IMR-90 (cell line): ENCODE data around the gene ACTMAP. TPM values are rescaled to one million over a fixed set of nuclear protein-coding genes. Genes with fewer than 3 reads are reported as not detected.

ENCODE experiments used
- ATAC-seq: fragments of 200-7000 bp; cut with Tn5 transposase; 2 replicates; pipeline ENCODE4 v1.9.1; 2020; ENCODE audit warnings: low read depth, mild to moderate bottlenecking, moderate library complexity
- BruUV-seq: library from RNA; stranded (reverse); fragments of 400-500 nt; replicated peaks from 2 replicates; lab custom pipeline; 2021; lab: Mats Ljungman, UMichigan
- CTCF ChIA-PET: fragments of 300-600 bp; formaldehyde crosslinking; extraction: SDS; loops from one replicate; lab custom pipeline; 2021; ENCODE audit warnings: antibody characterized with exemption; lab: Yijun Ruan, JAX
- POLR2A ChIA-PET: fragments of 300-600 bp; sonication (Branson Sonifier 250); formaldehyde crosslinking; loops from one replicate; lab custom pipeline; 2022; ENCODE audit warnings: antibody characterized with exemption; ENCODE audit not compliant: unreplicated experiment; lab: Charles Lee
- DNase-seq: peaks from one replicate; pipeline ENCODE4 v3.0.0; 2013
- H2AFZ ChIP-seq: replicated peaks from 2 replicates; pipeline ENCODE3; 2013; ENCODE audit warnings: low read length, mild to moderate bottlenecking; ENCODE audit not compliant: poor library complexity
- H2AK5ac ChIP-seq: 2 replicates; pipeline ENCODE4 v1.6.1; 2013; ENCODE audit warnings: low read depth, low read length, inconsistent platforms
- H2AK9ac ChIP-seq: replicated peaks from 2 replicates; pipeline ENCODE3; 2013; ENCODE audit warnings: mild to moderate bottlenecking, low read depth, low read length, moderate library complexity; ENCODE audit not compliant: poor library complexity
- H2BK120ac ChIP-seq: 2 replicates; pipeline ENCODE4 v1.6.1; 2013; ENCODE audit warnings: low read depth, low read length, inconsistent platforms
- H2BK15ac ChIP-seq: 3 replicates; pipeline ENCODE4 v1.6.1; 2013; ENCODE audit warnings: low read depth, low read length, inconsistent platforms
- H2BK20ac ChIP-seq: 2 replicates; pipeline ENCODE4 v1.6.1; 2013; ENCODE audit warnings: low read depth, mild to moderate bottlenecking, inconsistent platforms, low read length, moderate library complexity
- H2BK5ac ChIP-seq: 2 replicates; pipeline ENCODE4 v1.6.1; 2013; ENCODE audit warnings: mild to moderate bottlenecking, low read depth, low read length, inconsistent platforms; ENCODE audit not compliant: poor library complexity, severe bottlenecking
- H3K14ac ChIP-seq: replicated peaks from 2 replicates; pipeline ENCODE4 v1.6.1; 2013; ENCODE audit warnings: low read depth, low read length, inconsistent platforms
- H3K18ac ChIP-seq: 2 replicates; pipeline ENCODE4 v1.6.1; 2013; ENCODE audit warnings: low read depth, low read length, control low read depth
- H3K23ac ChIP-seq: 2 replicates; pipeline ENCODE4 v1.6.1; 2013; ENCODE audit warnings: low read depth, low read length, inconsistent platforms
- H3K27ac ChIP-seq: 2 replicates; pipeline ENCODE4 v1.5.1; 2013; ENCODE audit warnings: mild to moderate bottlenecking, control low read depth, low read length; ENCODE audit not compliant: insufficient read depth
- H3K27me3 ChIP-seq: 2 replicates; pipeline ENCODE4 v1.6.1; 2013; ENCODE audit warnings: low read length; ENCODE audit not compliant: control insufficient read depth, insufficient read depth
- H3K36me3 ChIP-seq: 2 replicates; pipeline ENCODE4 v1.6.1; 2013; ENCODE audit warnings: low read length, mixed read lengths; ENCODE audit not compliant: control insufficient read depth, insufficient read depth
- H3K4ac ChIP-seq: 2 replicates; pipeline ENCODE4 v1.6.1; 2013; ENCODE audit warnings: low read depth, low read length, inconsistent platforms
- H3K4me1 ChIP-seq: 2 replicates; pipeline ENCODE4 v1.6.1; 2013; ENCODE audit warnings: low read length, mixed read lengths; ENCODE audit not compliant: control insufficient read depth, insufficient read depth
- H3K4me2 ChIP-seq: 2 replicates; pipeline ENCODE4 v1.6.1; 2013; ENCODE audit warnings: low read depth, mild to moderate bottlenecking, control low read depth, low read length, moderate library complexity
- H3K4me3 ChIP-seq: 2 replicates; pipeline ENCODE4 v1.5.1; 2013; ENCODE audit warnings: low read depth, mild to moderate bottlenecking, control low read depth, low read length, moderate library complexity; ENCODE audit not compliant: insufficient read depth
- H3K56ac ChIP-seq: 2 replicates; pipeline ENCODE4 v1.6.1; 2013; ENCODE audit warnings: low read length, inconsistent platforms; ENCODE audit not compliant: insufficient read depth; ENCODE audit errors: extremely low read depth
- H3K79me1 ChIP-seq, 2 experiments: 2 replicates each; pipeline ENCODE4 v1.6.1; 2013; ENCODE audit warnings: low read length in 2 of 2, inconsistent platforms in 1 of 2, low read depth in 1 of 2
- H3K9ac ChIP-seq: 2 replicates; pipeline ENCODE4 v1.6.1; 2013; ENCODE audit warnings: low read depth, low read length, control low read depth
- H3K9me1 ChIP-seq: 2 replicates; pipeline ENCODE4 v1.6.1; 2013; ENCODE audit warnings: low read length, inconsistent platforms; ENCODE audit not compliant: insufficient read depth
- H3K9me3 ChIP-seq: 2 replicates; pipeline ENCODE4 v1.6.1; 2013; ENCODE audit warnings: low read length; ENCODE audit not compliant: control insufficient read depth, insufficient read depth
- H4K20me1 ChIP-seq: 2 replicates; pipeline ENCODE4 v1.6.1; 2013; ENCODE audit warnings: low read length, inconsistent platforms; ENCODE audit not compliant: insufficient read depth
- H4K5ac ChIP-seq: 2 replicates; pipeline ENCODE4 v1.6.1; 2013; ENCODE audit warnings: mild to moderate bottlenecking, low read depth, low read length, control low read depth
- H4K8ac ChIP-seq, 2 experiments: 2 replicates each; pipeline ENCODE4 v1.6.1; 2013; ENCODE audit warnings: low read depth in 2 of 2, low read length in 2 of 2, control low read depth in 1 of 2, inconsistent platforms in 1 of 2
- H4K91ac ChIP-seq: 2 replicates; pipeline ENCODE4 v1.6.1; 2013; ENCODE audit warnings: low read depth, low read length, inconsistent platforms; ENCODE audit not compliant: insufficient read depth
- BHLHE40 ChIP-seq: fragments of 150-350 bp; IDR thresholded peaks from 2 replicates; pipeline ENCODE4 v1.6.1; 2016; ENCODE audit warnings: mild to moderate bottlenecking, low read depth, low read length
- CEBPB ChIP-seq: IDR thresholded peaks from 2 replicates; pipeline ENCODE4 v1.6.1; 2012; ENCODE audit warnings: low read depth, low read length, improper control_type of control experiment
- CHD1 ChIP-seq: IDR thresholded peaks from 2 replicates; pipeline ENCODE4 v1.6.1; 2012; ENCODE audit warnings: low read depth, low read length, improper control_type of control experiment
- ELK1 ChIP-seq: fragments of 150-350 bp; IDR thresholded peaks from 2 replicates; pipeline ENCODE4 v1.6.1; 2016; ENCODE audit warnings: low read depth, mild to moderate bottlenecking, low read length, moderate library complexity, borderline replicate concordance
- FOS ChIP-seq: fragments of 150-350 bp; IDR thresholded peaks from 2 replicates; pipeline ENCODE4 v1.6.1; 2016; ENCODE audit warnings: low read depth, low read length
- MAFK ChIP-seq: IDR thresholded peaks from 2 replicates; pipeline ENCODE4 v1.6.1; 2012; ENCODE audit warnings: low read depth, low read length, improper control_type of control experiment
- MAZ ChIP-seq: IDR thresholded peaks from 2 replicates; pipeline ENCODE4 v1.6.1; 2012; ENCODE audit warnings: low read depth, mild to moderate bottlenecking, low read length, improper control_type of control experiment, moderate library complexity, borderline replicate concordance
- MXI1 ChIP-seq: IDR thresholded peaks from 2 replicates; pipeline ENCODE4 v1.6.1; 2012; ENCODE audit warnings: low read depth, mild to moderate bottlenecking, low read length, moderate library complexity, borderline replicate concordance
- NFE2L2 ChIP-seq: fragments of 150-350 bp; IDR thresholded peaks from 2 replicates; pipeline ENCODE4 v1.6.1; 2016; ENCODE audit warnings: low read depth, mild to moderate bottlenecking, low read length
- RAD21 ChIP-seq: IDR thresholded peaks from 2 replicates; pipeline ENCODE4 v1.6.1; 2012; ENCODE audit warnings: low read length, improper control_type of control experiment
- RFX5 ChIP-seq: IDR thresholded peaks from 2 replicates; pipeline ENCODE4 v1.8.0; 2012; ENCODE audit warnings: low read depth, mild to moderate bottlenecking, low read length, moderate library complexity
- SMC3 ChIP-seq: fragments of 150-350 bp; IDR thresholded peaks from 2 replicates; pipeline ENCODE4 v1.6.1; 2016; ENCODE audit warnings: low read depth, mild to moderate bottlenecking, antibody characterized with exemption, low read length, moderate library complexity
- WGBS, 2 experiments: methylation state at CpG; one replicate each; pipeline versions ENCODE4 v1.1.5 to v1.1.7; 2013; ENCODE audit warnings: missing lambda C conversion rate in 2 of 2; ENCODE audit not compliant: insufficient read length in 1 of 2; ENCODE audit errors: extremely low coverage in 2 of 2; 5-methylcytosine and 5-hydroxymethylcytosine counted together
- dilution Hi-C: fragments of 300-500 bp; cut with HindIII; formaldehyde crosslinking; loops from one replicate; pipeline ENCODE4 v1.14.3; 2018; ENCODE audit warnings: low sequenced_read_pairs; ENCODE audit not compliant: unreplicated experiment
- in situ Hi-C: fragments of 300-500 bp; cut with MboI; formaldehyde crosslinking; loops from 3 replicates; pipeline ENCODE4 v1.14.3; 2019; ENCODE audit warnings: low sequenced_read_pairs, inconsistent platforms, mixed read lengths
- intact Hi-C: fragments of 100-400 bp; cut with micrococcal nuclease; formaldehyde crosslinking; loops from 2 replicates; pipeline ENCODE4 v1.10.0; 2022
- polyA plus RNA-seq, 3 experiments: library from polyadenylated mRNA; depleted of rRNA; stranded (reverse); fragments of >200 nt; gene quantifications; 2 replicates each; pipeline ENCODE4 v1.2.3, GENCODE V29; 2012; ENCODE audit warnings: low replicate concordance in 1 of 3
- total RNA-seq: library from RNA; depleted of rRNA; stranded (reverse); fragments of >200 nt; gene quantifications from 2 replicates; pipeline ENCODE4 v1.2.3, GENCODE V29; 2012
- TF ChIP-seq, protein P1 (sequence below): fragments of 150-350 bp; IDR thresholded peaks from 2 replicates; pipeline ENCODE4 v1.6.1; 2017; ENCODE audit warnings: mild to moderate bottlenecking, antibody characterized with exemption, low read length, low read depth
- TF ChIP-seq, protein P2 (sequence below): conservative IDR thresholded peaks from 2 replicates; pipeline ENCODE4 v1.5.1; 2012; ENCODE audit warnings: mild to moderate bottlenecking, low read depth, low read length, improper control_type of control experiment

Gene ACTMAP
- total and polyA plus RNA-seq, 2 of the 4 experiments (the other 2 are of a cell fraction), result 0.54 to 5.4 TPM

- Histone ChIP-seq H3K4me3 (no peak overlapping the region), H2AFZ (no peak overlapping the region), H4K91ac (no peak overlapping the region), H3K27me3 (no peaks in the 10 kb centered on the region), H3K4me1 (peaks cover 5% of the 10 kb centered on the region), H2BK5ac (no peak overlapping the region), H3K27ac (no peak overlapping the region), H3K23ac (no peak overlapping the region), H3K9me1 (peaks cover 14% of the 10 kb centered on the region; the same call in 1 of the 2 replicates), H3K4me2 (no peak overlapping the region), H2AK9ac (no peak overlapping the region), H3K18ac (no peak overlapping the region), H4K5ac (no peak overlapping the region), H3K9me3 (no peaks in the 10 kb centered on the region), H2AK5ac (no peak overlapping the region), H2BK20ac (no peak overlapping the region), H3K4ac (no peak overlapping the region), H2BK15ac (no peak overlapping the region), H3K56ac (no peak overlapping the region), H3K14ac (no peak overlapping the region), H4K20me1 (no peaks in the 10 kb centered on the region), H2BK120ac (no peak overlapping the region), H3K9ac (no peak overlapping the region), H3K79me1 (peaks cover 0 to 4% of the 10 kb centered on the region in 2 experiments; a peak in 1 of 4 replicates), H4K8ac (no peak overlapping the region), H3K36me3 (peaks cover 44% of the 10 kb centered on the region)
- dilution Hi-C loops (no loop called here), intact Hi-C loops (no loop called here), in situ Hi-C loops (no loop called here)
- ChIA-PET CTCF (no interaction called here), POLR2A (no interaction called here)
- DNase-seq, result no peak
- no CpG with 5 or more reads among the region's 5 CpGs for WGBS, 2 experiments
- TF ChIP-seq MAFK (no peak), CHD1 (no peak), CEBPB (no peak), NFE2L2 (no peak), BHLHE40 (no peak), ELK1 (no peak), RAD21 (no peak), MAZ (no peak), RFX5 (no peak), MXI1 (no peak), SMC3 (no peak), FOS (no peak)
- TF ChIP-seq, protein P1, sequence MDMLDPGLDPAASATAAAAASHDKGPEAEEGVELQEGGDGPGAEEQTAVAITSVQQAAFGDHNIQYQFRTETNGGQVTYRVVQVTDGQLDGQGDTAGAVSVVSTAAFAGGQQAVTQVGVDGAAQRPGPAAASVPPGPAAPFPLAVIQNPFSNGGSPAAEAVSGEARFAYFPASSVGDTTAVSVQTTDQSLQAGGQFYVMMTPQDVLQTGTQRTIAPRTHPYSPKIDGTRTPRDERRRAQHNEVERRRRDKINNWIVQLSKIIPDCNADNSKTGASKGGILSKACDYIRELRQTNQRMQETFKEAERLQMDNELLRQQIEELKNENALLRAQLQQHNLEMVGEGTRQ, result no peak
- TF ChIP-seq, protein P2, sequence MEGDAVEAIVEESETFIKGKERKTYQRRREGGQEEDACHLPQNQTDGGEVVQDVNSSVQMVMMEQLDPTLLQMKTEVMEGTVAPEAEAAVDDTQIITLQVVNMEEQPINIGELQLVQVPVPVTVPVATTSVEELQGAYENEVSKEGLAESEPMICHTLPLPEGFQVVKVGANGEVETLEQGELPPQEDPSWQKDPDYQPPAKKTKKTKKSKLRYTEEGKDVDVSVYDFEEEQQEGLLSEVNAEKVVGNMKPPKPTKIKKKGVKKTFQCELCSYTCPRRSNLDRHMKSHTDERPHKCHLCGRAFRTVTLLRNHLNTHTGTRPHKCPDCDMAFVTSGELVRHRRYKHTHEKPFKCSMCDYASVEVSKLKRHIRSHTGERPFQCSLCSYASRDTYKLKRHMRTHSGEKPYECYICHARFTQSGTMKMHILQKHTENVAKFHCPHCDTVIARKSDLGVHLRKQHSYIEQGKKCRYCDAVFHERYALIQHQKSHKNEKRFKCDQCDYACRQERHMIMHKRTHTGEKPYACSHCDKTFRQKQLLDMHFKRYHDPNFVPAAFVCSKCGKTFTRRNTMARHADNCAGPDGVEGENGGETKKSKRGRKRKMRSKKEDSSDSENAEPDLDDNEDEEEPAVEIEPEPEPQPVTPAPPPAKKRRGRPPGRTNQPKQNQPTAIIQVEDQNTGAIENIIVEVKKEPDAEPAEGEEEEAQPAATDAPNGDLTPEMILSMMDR, result no peak
- no TSS peak for BruUV-seq
- no peak for ATAC-seq
Measured at GRCh38 chr19:40695881-40696280, 54.4 kb downstream of the ACTMAP start.
